Measurements from ENCODE around the gene KRTAP4-16. TPM values are rescaled to one million over a fixed set of nuclear protein-coding genes. Genes with fewer than 3 reads are reported as not detected.
"Not testable (repeated sequence)": the region's sequence is repeated elsewhere in the genome, so short reads cannot be mapped to it uniquely, and the experiment has no call there.

The KRTAP4-16 gene
- total RNA-seq, 1 donor from 2014 or later, result not detected

- no peak for TF ChIP-seq CTCF (IDR thresholded peaks at IDR 0.05)
- Mint-ChIP-seq H3K9me3 (ENCODE audit: unreplicated experiment) (peaks cover 3% of the 10 kb centered on the region), H3K27me3 (ENCODE audit: unreplicated experiment) (no peaks in the 10 kb centered on the region), H3K36me3 (ENCODE audit: unreplicated experiment) (no peaks in the 10 kb centered on the region), H3K4me1 (ENCODE audit: unreplicated experiment) (peaks cover 42% of the 10 kb centered on the region), H3K27ac (ENCODE audit: unreplicated experiment) (no peak overlapping the region), H3K4me3 (ENCODE audit: unreplicated experiment) (no peak overlapping the region)
- no peak for DNase-seq (ENCODE audit: extremely low spot score, unreplicated experiment)
Measured at GRCh38 chr17:41121742-41122141, 19.7 kb upstream of the KRTAP4-16 start.

- not testable (repeated sequence) for H3K4me3 Mint-ChIP-seq (ENCODE audit: unreplicated experiment); DNase-seq (ENCODE audit: extremely low spot score, unreplicated experiment); H3K27me3 Mint-ChIP-seq (ENCODE audit: unreplicated experiment); H3K9me3 Mint-ChIP-seq (ENCODE audit: unreplicated experiment); H3K36me3 Mint-ChIP-seq (ENCODE audit: unreplicated experiment)
- Mint-ChIP-seq H3K4me1 (ENCODE audit: unreplicated experiment) (peaks cover 40% of the 10 kb centered on the region), H3K27ac (ENCODE audit: unreplicated experiment) (peak overlapping the region; percentile 11)
Measured at GRCh38 chr17:41119696-41120690, 18.0 kb upstream of the KRTAP4-16 start.

- DNase-seq (ENCODE audit: extremely low spot score, unreplicated experiment), result no peak
- no peak overlapping the region for H3K4me3 Mint-ChIP-seq (ENCODE audit: unreplicated experiment)
- peak overlapping the region; percentile 69 for H3K27ac Mint-ChIP-seq (ENCODE audit: unreplicated experiment)
Measured at GRCh38 chr17:41118721-41119120, 16.7 kb upstream of the KRTAP4-16 start.

GRCh38 chr17:41117846-41118386 lies 15.9 kb upstream of the KRTAP4-16 start, which contains the start of gene KRTAP4-11:
Gene KRTAP4-11 (minus strand): TSS chr17:41118373. CDS start chr17:41118315, 58 bp downstream.
- H3K27me3 Mint-ChIP-seq (ENCODE audit: unreplicated experiment); H3K4me3 Mint-ChIP-seq (ENCODE audit: unreplicated experiment); H3K9me3 Mint-ChIP-seq (ENCODE audit: unreplicated experiment); DNase-seq (ENCODE audit: extremely low spot score, unreplicated experiment); H3K36me3 Mint-ChIP-seq (ENCODE audit: unreplicated experiment): not testable (repeated sequence)
- peak within 1 kb of the TSS; percentile 69 for H3K27ac Mint-ChIP-seq (ENCODE audit: unreplicated experiment)
- peaks cover 26% of the 10 kb centered on the region for H3K4me1 Mint-ChIP-seq (ENCODE audit: unreplicated experiment)

More at GRCh38 chr17:41118721-41119120, 16.7 kb upstream of the KRTAP4-16 start:
- TF ChIP-seq CTCF (IDR thresholded peaks at IDR 0.05), result no peak
- H3K4me1 Mint-ChIP-seq (ENCODE audit: unreplicated experiment), result peaks cover 30% of the 10 kb centered on the region
- H3K9me3 Mint-ChIP-seq (ENCODE audit: unreplicated experiment), result no peaks in the 10 kb centered on the region
- H3K36me3 Mint-ChIP-seq (ENCODE audit: unreplicated experiment), result no peaks in the 10 kb centered on the region
- H3K27me3 Mint-ChIP-seq (ENCODE audit: unreplicated experiment), result no peaks in the 10 kb centered on the region

- DNase-seq (ENCODE audit: extremely low spot score, unreplicated experiment), result no peak
- H3K9me3 Mint-ChIP-seq (ENCODE audit: unreplicated experiment), result peaks cover 7% of the 10 kb centered on the region
- H3K27ac Mint-ChIP-seq (ENCODE audit: unreplicated experiment), result no peak overlapping the region
- no peak for TF ChIP-seq CTCF (IDR thresholded peaks at IDR 0.05)
- peaks cover 26% of the 10 kb centered on the region for H3K4me1 Mint-ChIP-seq (ENCODE audit: unreplicated experiment)
- H3K36me3 Mint-ChIP-seq (ENCODE audit: unreplicated experiment), result peaks cover 1% of the 10 kb centered on the region
- H3K27me3 Mint-ChIP-seq (ENCODE audit: unreplicated experiment), result no peaks in the 10 kb centered on the region
- H3K4me3 Mint-ChIP-seq (ENCODE audit: unreplicated experiment), result no peak overlapping the region
Measured at GRCh38 chr17:41116297-41116696, 14.3 kb upstream of the KRTAP4-16 start.
